H1 (cell line): ENCODE results near the gene TAF9B. TPM values are rescaled to one million over a fixed set of nuclear protein-coding genes. Genes with fewer than 3 reads are reported as not detected.

Experiments used
- CTCF ChIA-PET: fragments of 300-600 bp; sonication (Branson Sonifier 250); formaldehyde crosslinking; loops from one replicate; lab custom pipeline; 2021; ENCODE audit not compliant: partially characterized antibody; lab: Charles Lee
- POLR2A ChIA-PET: fragments of 300-600 bp; sonication (Branson Sonifier 250); formaldehyde crosslinking; loops from one replicate; lab custom pipeline; 2021; ENCODE audit warnings: inconsistent platforms; ENCODE audit not compliant: partially characterized antibody; lab: Charles Lee
- DNase-seq, 2 experiments: peaks; one replicate each; pipeline versions ENCODE4 v3.0.0 to v3.0.0-alpha.2; 2010 to 2022; ENCODE audit warnings: low spot score in 2 of 2, low read depth in 1 of 2, mixed read lengths in 1 of 2
- FAIRE-seq: peaks from 2 replicates; lab custom pipeline; 2011; peaks lifted over from hg19 to GRCh38; lab: Jason Lieb, UNC
- H2AFZ ChIP-seq: 2 replicates; pipeline ENCODE4 v1.8.1; 2012; ENCODE audit warnings: low read length, inconsistent platforms
- H2AK5ac ChIP-seq: 2 replicates; pipeline ENCODE4 v1.6.1; 2013; ENCODE audit warnings: low read depth, low read length
- H2BK120ac ChIP-seq: replicated peaks from 2 replicates; pipeline ENCODE3; 2013; ENCODE audit warnings: low read depth, low read length, inconsistent platforms
- H2BK12ac ChIP-seq: 2 replicates; pipeline ENCODE4 v1.6.1; 2013; ENCODE audit warnings: low read depth, low read length
- H2BK15ac ChIP-seq: 2 replicates; pipeline ENCODE4 v1.6.1; 2013; ENCODE audit warnings: low read length
- H2BK20ac ChIP-seq: 2 replicates; pipeline ENCODE4 v1.6.1; 2013; ENCODE audit warnings: low read length
- H2BK5ac ChIP-seq: 2 replicates; pipeline ENCODE4 v1.6.1; 2013; ENCODE audit warnings: low read depth, low read length
- H3K14ac ChIP-seq: 2 replicates; pipeline ENCODE4 v1.6.1; 2013; ENCODE audit warnings: inconsistent platforms; ENCODE audit not compliant: insufficient read length
- H3K18ac ChIP-seq: 2 replicates; pipeline ENCODE4 v1.6.1; 2013; ENCODE audit warnings: low read length; ENCODE audit errors: extremely low read depth
- H3K23ac ChIP-seq: 2 replicates; pipeline ENCODE4 v1.6.1; 2013; ENCODE audit warnings: inconsistent platforms; ENCODE audit not compliant: insufficient read length
- H3K23me2 ChIP-seq: 2 replicates; pipeline ENCODE4 v1.6.1; 2013; ENCODE audit warnings: low read depth, low read length
- H3K27ac ChIP-seq: 2 replicates; pipeline ENCODE4 v1.6.1; 2011; ENCODE audit warnings: low read depth, low read length, inconsistent platforms
- H3K27me3 ChIP-seq, 4 experiments: replicated peaks in 1 of 4; 1 replicate in 1 of 4; 2 replicates in 3 of 4; pipeline versions ENCODE4 v1.6.1 to v1.8.1; 2011 to 2013; ENCODE audit warnings: low read length in 3 of 4, mild to moderate bottlenecking in 3 of 4, inconsistent platforms in 2 of 4, mixed read lengths in 2 of 4, moderate library complexity in 1 of 4; ENCODE audit not compliant: control insufficient read depth in 3 of 4, insufficient read depth in 3 of 4; ENCODE audit errors: extremely low read depth in 1 of 4
- H3K36me3 ChIP-seq, 4 experiments: 2 replicates each; pipeline versions ENCODE4 v1.6.1 to v1.8.1; 2011 to 2013; ENCODE audit warnings: mild to moderate bottlenecking in 4 of 4, low read length in 3 of 4, moderate library complexity in 2 of 4, control low read depth in 1 of 4, inconsistent platforms in 1 of 4; ENCODE audit not compliant: insufficient read depth in 4 of 4, control insufficient read depth in 2 of 4
- H3K4ac ChIP-seq: replicated peaks from 2 replicates; pipeline ENCODE3; 2013; ENCODE audit warnings: low read length, low read depth, mixed read lengths, inconsistent platforms; ENCODE audit not compliant: insufficient read length
- H3K4me1 ChIP-seq, 4 experiments: replicated peaks in 1 of 4; 1 replicate in 1 of 4; 2 replicates in 3 of 4; pipeline versions ENCODE4 v1.6.1 to v1.8.1; 2011 to 2013; ENCODE audit warnings: low read length in 3 of 4, inconsistent platforms in 2 of 4, mixed read lengths in 1 of 4; ENCODE audit not compliant: insufficient read depth in 4 of 4, control insufficient read depth in 3 of 4
- H3K4me2 ChIP-seq, 2 experiments: 2 replicates each; pipeline versions ENCODE4 v1.6.1 to v1.8.1; 2011 to 2013; ENCODE audit warnings: low read depth in 2 of 2, low read length in 2 of 2, control low read depth in 1 of 2, inconsistent platforms in 1 of 2, mild to moderate bottlenecking in 1 of 2; ENCODE audit not compliant: insufficient read depth in 1 of 2
- H3K4me3 ChIP-seq, 4 experiments: fragments of 200-600, 300-600 bp in 1 of 4; sonication (generic), shearing (Covaris generic), sonication (Bioruptor Twin) in 1 of 4; 2 replicates each; pipeline versions ENCODE4 v1.5.1 to v1.8.1; 2011 to 2016; ENCODE audit warnings: low read length in 4 of 4, low read depth in 3 of 4, control low read depth in 2 of 4, inconsistent platforms in 2 of 4, mild to moderate bottlenecking in 2 of 4, mixed read lengths in 1 of 4, moderate library complexity in 1 of 4; ENCODE audit not compliant: insufficient read depth in 2 of 4; ENCODE audit errors: extremely low read depth in 1 of 4
- H3K56ac ChIP-seq: replicated peaks from 2 replicates; pipeline ENCODE3; 2013; ENCODE audit warnings: low read depth, mild to moderate bottlenecking, mixed read lengths, low read length, inconsistent platforms; ENCODE audit not compliant: insufficient read length
- H3K79me1 ChIP-seq: 2 replicates; pipeline ENCODE4 v1.6.1; 2013; ENCODE audit warnings: low read depth, low read length, control low read depth
- H3K79me2 ChIP-seq, 2 experiments: 2 replicates each; pipeline versions ENCODE4 v1.6.1 to v1.8.1; 2012 to 2013; ENCODE audit warnings: low read length in 2 of 2, mild to moderate bottlenecking in 2 of 2, inconsistent platforms in 1 of 2; ENCODE audit not compliant: insufficient read depth in 2 of 2, control insufficient read depth in 1 of 2
- H3K9ac ChIP-seq, 4 experiments: replicated peaks in 1 of 4; 1 replicate in 1 of 4; 2 replicates in 3 of 4; pipeline versions ENCODE4 v1.6.1 to v1.8.1; 2011 to 2013; ENCODE audit warnings: low read depth in 3 of 4, low read length in 3 of 4, control low read depth in 2 of 4, mild to moderate bottlenecking in 2 of 4, moderate library complexity in 2 of 4, inconsistent platforms in 1 of 4; ENCODE audit errors: extremely low read depth in 1 of 4
- H3K9me3 ChIP-seq, 2 experiments: 2 replicates each; pipeline versions ENCODE4 v1.6.1 to v1.8.1; 2012 to 2013; ENCODE audit warnings: mild to moderate bottlenecking in 2 of 2, moderate library complexity in 2 of 2, control low read depth in 1 of 2, inconsistent platforms in 1 of 2, low read depth in 1 of 2, low read length in 1 of 2, mixed read lengths in 1 of 2; ENCODE audit not compliant: insufficient read depth in 2 of 2
- H4K20me1 ChIP-seq, 2 experiments: replicated peaks in 1 of 2; 2 replicates each; pipeline versions ENCODE3 to v1.8.1; 2011 to 2013; ENCODE audit warnings: inconsistent platforms in 2 of 2, low read length in 2 of 2, mild to moderate bottlenecking in 1 of 2; ENCODE audit not compliant: insufficient read depth in 2 of 2, control insufficient read depth in 1 of 2
- H4K5ac ChIP-seq: 2 replicates; pipeline ENCODE4 v1.6.1; 2013; ENCODE audit warnings: low read length, low read depth, mixed read lengths, inconsistent platforms; ENCODE audit not compliant: insufficient read length
- H4K8ac ChIP-seq: 2 replicates; pipeline ENCODE4 v1.8.0; 2013; ENCODE audit warnings: mild to moderate bottlenecking, moderate library complexity, low read length, inconsistent platforms; ENCODE audit not compliant: insufficient read depth; ENCODE audit errors: extremely low read depth
- H4K91ac ChIP-seq: replicated peaks from 2 replicates; pipeline ENCODE3; 2013; ENCODE audit warnings: low read length, mixed read lengths, inconsistent platforms; ENCODE audit not compliant: insufficient read length
- KDM1A ChIP-seq: fragments of 200-600, 300-600 bp; sonication (generic); IDR thresholded peaks from 2 replicates; pipeline ENCODE4 v1.7.1; 2016; ENCODE audit warnings: mild to moderate bottlenecking, low read length, borderline replicate concordance
- MAFK ChIP-seq: IDR thresholded peaks from 2 replicates; pipeline ENCODE4 v1.6.1; 2012; ENCODE audit warnings: low read depth, mild to moderate bottlenecking, improper control_type of control experiment, low read length
- NANOG ChIP-seq: IDR thresholded peaks from 2 replicates; pipeline ENCODE4 v1.6.1; 2011; ENCODE audit warnings: low read length, low read depth, mild to moderate bottlenecking, inconsistent platforms; ENCODE audit not compliant: insufficient read depth, poor library complexity, severe bottlenecking
- PHF8 ChIP-seq: fragments of 200-600 bp; sonication (generic); conservative IDR thresholded peaks from 2 replicates; pipeline ENCODE4 v1.7.1; 2012; ENCODE audit warnings: low read depth, mild to moderate bottlenecking, inconsistent platforms, low read length, moderate library complexity
- RAD21 ChIP-seq, 2 experiments: IDR thresholded peaks in 1 of 2; conservative IDR thresholded peaks in 1 of 2; 2 replicates each; pipeline ENCODE4 v1.6.1; 2011; ENCODE audit warnings: low read depth in 2 of 2, low read length in 2 of 2, improper control_type of control experiment in 1 of 2, inconsistent platforms in 1 of 2, mild to moderate bottlenecking in 1 of 2, moderate library complexity in 1 of 2
- RNF2 ChIP-seq: fragments of 200-900, 300-1000 bp; sonication (generic); IDR thresholded peaks from 2 replicates; pipeline ENCODE4 v1.7.1; 2016; ENCODE audit warnings: borderline replicate concordance, low read depth, mild to moderate bottlenecking, antibody characterized with exemption, low read length; ENCODE audit not compliant: poor library complexity, severe bottlenecking; ENCODE audit errors: missing control alignments
- SRF ChIP-seq: IDR thresholded peaks from 2 replicates; pipeline ENCODE4 v1.6.1; 2011; ENCODE audit warnings: mild to moderate bottlenecking, low read depth, low read length, moderate library complexity
- TAF1 ChIP-seq: IDR thresholded peaks from 2 replicates; pipeline ENCODE4 v1.6.1; 2011; ENCODE audit warnings: mild to moderate bottlenecking, low read depth, low read length
- whole genome bisulfite sequencing, 2 experiments: shearing (Covaris generic) in 1 of 2; methylation state at CpG; one replicate each; pipeline versions ENCODE4 v1.1.6 to v1.1.7; 2013 to 2015; ENCODE audit warnings: low lambda C conversion rate in 2 of 2, mixed read lengths in 2 of 2, inconsistent platforms in 1 of 2, low coverage in 1 of 2, missing lambda C conversion rate in 1 of 2; ENCODE audit not compliant: insufficient replicate concordance in 2 of 2, insufficient coverage in 1 of 2, insufficient read length in 1 of 2; ENCODE audit errors: extremely low coverage in 1 of 2, missing lambda C conversion rate in 1 of 2; 5-methylcytosine and 5-hydroxymethylcytosine counted together
- polyA plus RNA-seq, 7 experiments: library from polyadenylated mRNA; depleted of rRNA in 3 of 7; stranded (reverse) in 5 of 7; unstranded in 2 of 7; fragments of >200 nt in 5 of 7; fragments of 200-250 nt in 2 of 7; gene quantifications; 1 replicate in 5 of 7; 2 replicates in 1 of 7; 4 replicates in 1 of 7; pipeline versions ENCODE4 v1.2.1 to v1.2.3, GENCODE V29; 2011 to 2013; ENCODE audit warnings: missing spikeins in 2 of 7, mixed read lengths in 2 of 7
- total RNA-seq: library from RNA; stranded (reverse); fragmentation: NEBNext Ultra II Directional; extraction: Animal tissue kit (Norgen Biotek cat#: 25700); gene quantifications from 2 replicates; pipeline ENCODE4 v1.2.1, GENCODE V29; 2021
- TF ChIP-seq, protein P1 (sequence below): IDR thresholded peaks from 2 replicates; pipeline ENCODE4 v1.6.1; 2012; ENCODE audit warnings: inconsistent platforms
- TF ChIP-seq, protein P2 (sequence below): IDR thresholded peaks from 2 replicates; pipeline ENCODE4 v1.6.1; 2012; ENCODE audit warnings: low read length, inconsistent platforms

TAF9B gene
- total and polyA plus RNA-seq, 2 of the 8 experiments (the other 6 are each of a cell fraction or from before 2014, with no cell fraction given) = 23.8 to 42.8 TPM

DNA sequence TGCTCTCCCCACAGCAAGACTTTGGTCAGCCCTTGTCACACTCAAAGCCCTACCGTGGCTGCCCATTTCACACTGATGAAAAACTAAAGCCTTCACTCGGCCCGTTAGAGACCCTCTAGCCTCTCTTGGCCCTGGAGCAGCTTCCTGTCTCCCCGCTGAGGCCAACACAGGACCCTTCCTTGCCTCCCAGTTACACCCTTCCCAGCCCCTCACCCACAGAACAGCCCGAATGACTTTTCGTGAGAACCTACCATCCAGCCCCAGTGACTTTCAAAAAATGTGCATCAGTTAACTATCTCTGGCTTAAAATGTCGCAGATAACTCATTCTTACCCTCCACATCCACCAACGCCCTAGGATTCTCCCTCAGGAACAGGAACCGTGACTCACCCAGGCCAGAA is 756 bp upstream of the TAF9B start:
- Histone ChIP-seq H3K27ac (no peak overlapping the region), H2BK5ac (no peak overlapping the region), H3K4me2 (no peak overlapping the region), H3K9ac (no peak overlapping the region), H4K8ac (no peak overlapping the region), H3K4ac (no peak overlapping the region), H4K91ac (no peak overlapping the region), H3K18ac (no peak overlapping the region), H3K23me2 (no peaks in the 10 kb centered on the region), H4K5ac (no peak overlapping the region), H3K14ac (no peak overlapping the region), H2BK15ac (0 out of 2 replicates have a peak overlapping the region, but pooled peaks have one; percentile 46), H3K4me3 (peak overlapping the region in 1 of 4 experiments; percentile 92; a peak in 2 of 8 replicates), H3K23ac (no peak overlapping the region), H4K20me1 (no peaks in the 10 kb centered on the region), H3K79me1 (no peaks in the 10 kb centered on the region), H2BK120ac (no peak overlapping the region), H2AK5ac (no peak overlapping the region), H2BK20ac (no peak overlapping the region), H3K36me3 (no peaks in the 10 kb centered on the region; a peak in 1 of 8 replicates), H3K9me3 (no peaks in the 10 kb centered on the region), H2AFZ (peak overlapping the region; percentile 22; the same call in 1 of the 2 replicates), H3K4me1 (no peaks in the 10 kb centered on the region), H2BK12ac (0 out of 2 replicates have a peak overlapping the region, but pooled peaks have one; percentile 29), H3K79me2 (no peaks in the 10 kb centered on the region), H3K56ac (no peak overlapping the region), H3K27me3 (no peaks in the 10 kb centered on the region)
- no peak for DNase-seq
- ChIA-PET POLR2A (interaction anchor here (0.9 to 3.1 kb wide), 2 partner anchors 10 to 26 kb away, joined by 3 to 24 read pairs; no protein-coding TSS in a partner anchor), CTCF (no interaction called here)
- WGBS, 2 experiments = 89% methylated on average over 8 of the region's 9 CpGs; no CpG with 5 or more reads in 1 of the 2 experiments
- FAIRE-seq = no peak
- no peak for TF ChIP-seq SRF
- TF ChIP-seq RNF2 = no peak
- TF ChIP-seq NANOG = no peak
- TF ChIP-seq MAFK = no peak
- TF ChIP-seq, protein P1, sequence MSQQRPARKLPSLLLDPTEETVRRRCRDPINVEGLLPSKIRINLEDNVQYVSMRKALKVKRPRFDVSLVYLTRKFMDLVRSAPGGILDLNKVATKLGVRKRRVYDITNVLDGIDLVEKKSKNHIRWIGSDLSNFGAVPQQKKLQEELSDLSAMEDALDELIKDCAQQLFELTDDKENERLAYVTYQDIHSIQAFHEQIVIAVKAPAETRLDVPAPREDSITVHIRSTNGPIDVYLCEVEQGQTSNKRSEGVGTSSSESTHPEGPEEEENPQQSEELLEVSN = no peak
- no peak for TF ChIP-seq TAF1
- no peak for TF ChIP-seq PHF8
- TF ChIP-seq RAD21 (IDR thresholded peaks at IDR 0.05 in 1 of 2, conservative IDR thresholded peaks at IDR 0.05 in 1 of 2; ENCODE audit: low read depth in 2 of 2, low read length in 2 of 2) = no peak
- no peak for TF ChIP-seq KDM1A
- TF ChIP-seq, protein P2, sequence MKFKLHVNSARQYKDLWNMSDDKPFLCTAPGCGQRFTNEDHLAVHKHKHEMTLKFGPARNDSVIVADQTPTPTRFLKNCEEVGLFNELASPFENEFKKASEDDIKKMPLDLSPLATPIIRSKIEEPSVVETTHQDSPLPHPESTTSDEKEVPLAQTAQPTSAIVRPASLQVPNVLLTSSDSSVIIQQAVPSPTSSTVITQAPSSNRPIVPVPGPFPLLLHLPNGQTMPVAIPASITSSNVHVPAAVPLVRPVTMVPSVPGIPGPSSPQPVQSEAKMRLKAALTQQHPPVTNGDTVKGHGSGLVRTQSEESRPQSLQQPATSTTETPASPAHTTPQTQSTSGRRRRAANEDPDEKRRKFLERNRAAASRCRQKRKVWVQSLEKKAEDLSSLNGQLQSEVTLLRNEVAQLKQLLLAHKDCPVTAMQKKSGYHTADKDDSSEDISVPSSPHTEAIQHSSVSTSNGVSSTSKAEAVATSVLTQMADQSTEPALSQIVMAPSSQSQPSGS = no peak
